Fibroblast of pulmonary artery (primary cell): ENCODE data around the gene MFGE8.
"Not testable (repeated sequence)": the region's sequence is repeated elsewhere in the genome, so short reads cannot be mapped to it uniquely, and the experiment has no call there.

Experiments used
- DNase-seq: peaks from one replicate; pipeline ENCODE4 v3.0.0-alpha.2; 2010; ENCODE audit warnings: low read depth
- H3K4me3 ChIP-seq: replicated peaks from 2 replicates; pipeline ENCODE4 v1.5.1; 2011; ENCODE audit warnings: low read depth, mild to moderate bottlenecking, control low read depth, low read length, moderate library complexity
- TF ChIP-seq, protein P1 (sequence below): IDR thresholded peaks from 2 replicates; pipeline ENCODE4 v1.5.1; 2011; ENCODE audit warnings: mild to moderate bottlenecking, control low read depth, low read length, inconsistent platforms; ENCODE audit errors: missing control alignments

Gene MFGE8

DNA sequence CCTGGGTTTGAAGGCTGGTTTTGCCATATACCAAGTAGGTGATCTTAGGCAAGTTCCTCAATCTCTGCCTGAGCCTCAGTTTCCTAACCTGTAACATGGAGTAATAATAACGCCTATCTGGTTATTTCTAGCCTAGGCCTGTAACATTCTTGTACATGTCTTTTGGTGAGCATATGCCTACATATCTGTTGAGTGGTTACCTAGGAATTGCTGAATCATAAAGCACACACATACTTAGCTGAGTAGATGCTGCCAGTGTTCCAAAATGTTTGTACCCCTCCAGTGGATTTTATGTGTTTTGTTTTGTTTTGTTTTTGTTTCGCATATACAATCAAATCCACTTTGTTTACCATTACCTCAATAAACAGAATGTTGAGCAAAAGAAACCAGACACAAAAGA lies 17.4 kb upstream of the MFGE8 start:
- TF ChIP-seq, protein P1, sequence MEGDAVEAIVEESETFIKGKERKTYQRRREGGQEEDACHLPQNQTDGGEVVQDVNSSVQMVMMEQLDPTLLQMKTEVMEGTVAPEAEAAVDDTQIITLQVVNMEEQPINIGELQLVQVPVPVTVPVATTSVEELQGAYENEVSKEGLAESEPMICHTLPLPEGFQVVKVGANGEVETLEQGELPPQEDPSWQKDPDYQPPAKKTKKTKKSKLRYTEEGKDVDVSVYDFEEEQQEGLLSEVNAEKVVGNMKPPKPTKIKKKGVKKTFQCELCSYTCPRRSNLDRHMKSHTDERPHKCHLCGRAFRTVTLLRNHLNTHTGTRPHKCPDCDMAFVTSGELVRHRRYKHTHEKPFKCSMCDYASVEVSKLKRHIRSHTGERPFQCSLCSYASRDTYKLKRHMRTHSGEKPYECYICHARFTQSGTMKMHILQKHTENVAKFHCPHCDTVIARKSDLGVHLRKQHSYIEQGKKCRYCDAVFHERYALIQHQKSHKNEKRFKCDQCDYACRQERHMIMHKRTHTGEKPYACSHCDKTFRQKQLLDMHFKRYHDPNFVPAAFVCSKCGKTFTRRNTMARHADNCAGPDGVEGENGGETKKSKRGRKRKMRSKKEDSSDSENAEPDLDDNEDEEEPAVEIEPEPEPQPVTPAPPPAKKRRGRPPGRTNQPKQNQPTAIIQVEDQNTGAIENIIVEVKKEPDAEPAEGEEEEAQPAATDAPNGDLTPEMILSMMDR: no peak
- DNase-seq: no peak
- H3K4me3 ChIP-seq: no peak overlapping the region

DNA sequence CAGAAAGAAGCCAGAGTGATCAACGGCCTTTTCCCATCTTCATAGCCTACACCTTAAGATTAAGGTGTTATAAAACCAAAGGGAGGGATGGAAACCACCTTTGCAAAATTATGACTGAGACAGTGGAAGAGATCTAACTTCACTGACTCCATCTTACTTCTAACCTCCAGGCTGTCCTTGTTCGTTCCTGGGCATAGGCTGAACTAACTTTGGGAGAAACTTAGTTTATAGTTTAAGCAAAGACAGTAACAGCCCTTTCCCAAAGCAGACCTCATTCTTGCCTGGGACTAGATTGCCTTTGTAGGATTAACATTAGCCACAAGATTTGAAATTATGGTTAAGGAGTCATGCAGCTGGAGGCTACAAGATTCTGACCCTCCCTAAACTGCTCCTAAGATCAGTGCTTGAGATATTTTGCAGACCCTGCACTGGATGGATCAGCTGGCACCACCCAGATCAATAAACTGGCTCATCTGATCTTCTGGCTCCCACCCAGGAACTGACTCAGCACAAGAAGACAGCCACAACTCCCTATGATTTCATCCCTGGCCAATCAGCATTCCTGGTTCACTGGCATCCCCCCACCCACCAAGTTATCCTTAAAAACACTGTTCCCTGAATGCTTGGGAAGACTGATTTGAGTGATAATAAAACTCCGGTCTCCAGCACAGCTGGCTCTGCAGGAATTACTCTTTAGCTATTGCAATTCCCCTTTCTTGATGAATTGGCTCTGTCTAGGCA lies 16.3 kb upstream of the MFGE8 start:
- DNase-seq: not testable (repeated sequence)

DNA sequence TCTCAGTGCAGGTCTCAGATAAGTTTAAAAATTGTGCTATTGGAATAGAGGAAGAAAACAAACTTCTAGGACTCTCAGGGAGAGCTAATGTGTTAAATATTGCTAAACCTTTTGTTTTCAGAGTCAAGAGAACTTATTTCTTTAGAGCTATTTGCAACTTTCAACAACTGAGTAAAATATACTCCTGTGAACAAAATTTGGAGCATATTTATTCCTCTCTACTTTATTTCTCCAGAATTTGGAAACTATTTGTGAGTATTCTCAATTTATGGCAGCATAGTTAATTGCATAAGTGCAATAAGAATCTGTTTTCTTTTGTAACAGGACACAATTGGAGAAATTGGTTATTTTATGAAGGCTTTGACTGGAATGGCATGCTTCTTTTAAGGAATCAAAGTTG lies 15.0 kb upstream of the MFGE8 start:
- DNase-seq: not testable (repeated sequence)

More for the DNA sequence above, 16.3 kb upstream of the MFGE8 start:
- not testable (repeated sequence) for H3K4me3 ChIP-seq

DNA sequence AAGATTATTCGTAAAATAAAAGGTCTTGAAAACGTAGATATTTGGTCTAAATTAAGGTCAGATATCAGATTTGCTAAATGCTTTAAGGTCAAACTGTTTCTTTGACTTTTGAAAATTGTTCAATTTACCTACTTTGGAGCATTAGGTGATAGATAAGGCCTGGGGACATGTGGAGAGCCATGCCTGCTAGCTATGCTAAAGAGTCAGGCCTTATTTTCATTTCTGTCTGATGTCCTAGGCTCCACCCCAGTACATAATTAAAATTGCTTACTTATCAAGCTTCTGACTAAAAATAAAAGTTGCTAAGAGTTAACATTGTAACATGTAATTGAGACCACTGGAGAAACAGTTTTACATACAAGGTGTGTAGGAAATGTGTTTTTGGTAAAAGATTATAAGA lies 12.5 kb upstream of the MFGE8 start:
- not testable (repeated sequence) for DNase-seq, H3K4me3 ChIP-seq

More for the DNA sequence above, 15.0 kb upstream of the MFGE8 start:
- not testable (repeated sequence) for H3K4me3 ChIP-seq

DNA sequence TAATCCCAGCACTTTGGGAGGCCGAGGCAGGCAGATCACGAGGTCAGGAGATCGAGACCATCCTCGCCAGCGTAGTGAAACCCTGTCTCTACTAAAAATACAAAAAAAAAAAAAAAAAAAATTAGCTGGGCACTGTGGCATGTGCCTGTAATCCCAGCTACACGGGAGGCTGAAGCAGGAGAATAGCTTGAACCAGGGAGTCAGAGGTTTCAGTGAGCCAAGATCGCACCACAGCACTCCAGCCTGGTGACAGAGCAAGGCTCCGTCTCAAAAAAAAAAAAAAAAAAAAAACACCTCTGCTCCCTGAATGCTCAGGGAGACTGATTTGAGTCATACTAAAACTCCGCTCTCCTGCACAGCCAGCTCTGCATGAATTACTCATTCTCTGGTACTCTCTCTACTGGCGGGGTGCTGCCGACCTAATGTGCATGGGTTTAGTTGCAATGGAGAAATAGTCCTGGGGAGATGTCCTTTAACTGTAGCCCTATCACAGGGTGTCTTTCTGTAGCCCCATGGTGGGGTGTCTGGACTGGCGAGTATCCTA lies 7.8 kb upstream of the MFGE8 start:
- DNase-seq: peak; percentile 53
- not testable (repeated sequence) for H3K4me3 ChIP-seq

DNA sequence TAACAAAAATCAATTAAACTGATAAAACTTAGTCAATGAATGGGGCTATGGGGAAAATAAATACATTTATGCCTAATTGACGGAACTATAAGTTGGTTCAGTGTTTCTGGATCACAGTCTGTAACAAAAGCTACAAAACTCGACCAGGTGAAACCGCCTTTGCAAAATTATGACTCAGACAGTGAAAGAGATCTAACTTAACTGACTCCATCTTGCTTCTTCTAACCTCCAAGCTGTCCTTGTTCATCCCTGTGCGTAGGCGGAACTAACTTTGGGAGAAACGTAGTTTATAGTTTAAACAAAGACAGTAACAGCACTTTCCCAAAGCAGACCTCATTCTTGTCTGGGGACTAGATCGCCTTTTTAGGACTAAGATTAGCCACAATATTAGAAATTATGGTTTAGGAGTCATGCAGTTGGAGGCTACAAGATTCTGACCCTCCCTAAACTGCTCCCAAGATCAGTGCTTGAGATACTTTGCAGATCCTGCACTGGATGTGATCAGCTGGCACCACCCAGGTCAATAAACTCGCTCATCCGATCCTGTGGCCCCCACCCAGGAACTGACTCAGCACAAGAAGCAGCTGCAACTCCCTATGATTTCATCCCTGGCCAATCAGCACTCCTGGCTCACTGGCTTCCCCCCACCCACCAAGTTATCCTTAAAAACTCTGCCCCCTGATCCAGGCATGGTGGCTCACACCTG lies 7.2 kb upstream of the MFGE8 start:
- DNase-seq: peak; percentile 42
- H3K4me3 ChIP-seq: no peak overlapping the region
- TF ChIP-seq, protein P1: no peak

DNA sequence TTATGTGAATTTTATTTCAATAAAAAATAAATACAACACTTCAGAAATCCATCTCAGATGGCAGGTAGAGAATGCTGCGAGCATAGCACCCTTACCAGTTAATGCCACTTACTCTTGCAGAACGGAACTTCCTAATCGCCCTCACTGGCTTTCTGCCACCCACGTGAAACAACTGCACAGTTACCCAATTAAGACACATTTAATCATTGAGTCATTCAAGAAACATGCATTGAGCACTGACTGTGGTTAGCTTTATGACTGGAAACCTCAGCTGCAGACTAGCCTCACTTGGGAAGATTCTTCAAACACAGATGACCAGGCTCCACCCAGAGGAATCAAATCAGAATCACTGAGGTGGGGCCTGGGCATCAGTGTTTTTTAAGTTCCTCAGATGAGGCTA lies 5.6 kb upstream of the MFGE8 start:
- TF ChIP-seq, protein P1: no peak
- DNase-seq: peak; percentile 97
- no peak overlapping the region for H3K4me3 ChIP-seq

DNA sequence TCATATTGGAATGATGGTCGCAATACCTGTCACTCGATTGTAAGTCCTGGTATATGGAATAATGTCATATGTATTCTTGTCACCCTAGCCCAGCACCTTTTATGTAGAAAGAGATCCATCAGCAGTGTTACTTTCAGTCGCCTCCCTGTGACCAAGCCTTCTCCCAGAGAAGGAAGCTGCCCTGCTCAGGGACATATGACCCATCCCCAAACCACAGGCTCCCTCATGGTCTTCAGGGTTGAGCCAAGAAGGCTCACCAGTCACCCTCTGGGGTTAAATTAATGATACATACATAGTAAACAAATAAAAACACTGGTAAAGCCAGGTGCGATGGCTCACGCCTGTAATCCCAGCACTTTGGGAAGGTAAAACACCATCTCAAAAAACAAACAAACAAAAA lies 4.6 kb upstream of the MFGE8 start:
- TF ChIP-seq, protein P1: no peak
- DNase-seq: no peak

DNA sequence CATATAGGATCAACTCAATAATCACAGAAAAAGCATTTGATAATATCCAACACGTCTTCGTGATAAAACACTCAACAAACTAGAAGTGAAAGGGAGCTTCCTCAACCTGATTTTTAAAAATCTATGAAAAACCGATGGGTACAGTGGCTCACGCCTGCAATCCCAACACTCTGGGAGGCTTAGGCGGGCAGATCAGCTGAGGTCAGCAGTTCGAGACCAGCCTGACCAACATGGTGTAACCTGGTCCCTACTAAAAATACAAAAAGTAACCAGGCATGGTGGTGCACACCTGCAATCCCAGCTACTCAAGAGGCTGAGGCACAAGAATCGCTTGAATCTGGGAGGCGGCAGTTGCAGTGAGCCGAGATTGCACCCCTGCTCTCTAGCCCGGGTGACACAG lies 2.2 kb upstream of the MFGE8 start:
- no peak for DNase-seq
- no peak overlapping the region for H3K4me3 ChIP-seq
- TF ChIP-seq, protein P1: no peak

More for the DNA sequence above, 4.6 kb upstream of the MFGE8 start:
- no peak overlapping the region for H3K4me3 ChIP-seq
